ENCODE data around the gene CDHR2. TPM values are rescaled to one million over a fixed set of nuclear protein-coding genes. Genes with fewer than 3 reads are reported as not detected.

Gene CDHR2
- total RNA-seq, 4 donors from 2014 or later: under 0.01 to 0.35 (median 0.09) TPM; not detected in 1

DNA sequence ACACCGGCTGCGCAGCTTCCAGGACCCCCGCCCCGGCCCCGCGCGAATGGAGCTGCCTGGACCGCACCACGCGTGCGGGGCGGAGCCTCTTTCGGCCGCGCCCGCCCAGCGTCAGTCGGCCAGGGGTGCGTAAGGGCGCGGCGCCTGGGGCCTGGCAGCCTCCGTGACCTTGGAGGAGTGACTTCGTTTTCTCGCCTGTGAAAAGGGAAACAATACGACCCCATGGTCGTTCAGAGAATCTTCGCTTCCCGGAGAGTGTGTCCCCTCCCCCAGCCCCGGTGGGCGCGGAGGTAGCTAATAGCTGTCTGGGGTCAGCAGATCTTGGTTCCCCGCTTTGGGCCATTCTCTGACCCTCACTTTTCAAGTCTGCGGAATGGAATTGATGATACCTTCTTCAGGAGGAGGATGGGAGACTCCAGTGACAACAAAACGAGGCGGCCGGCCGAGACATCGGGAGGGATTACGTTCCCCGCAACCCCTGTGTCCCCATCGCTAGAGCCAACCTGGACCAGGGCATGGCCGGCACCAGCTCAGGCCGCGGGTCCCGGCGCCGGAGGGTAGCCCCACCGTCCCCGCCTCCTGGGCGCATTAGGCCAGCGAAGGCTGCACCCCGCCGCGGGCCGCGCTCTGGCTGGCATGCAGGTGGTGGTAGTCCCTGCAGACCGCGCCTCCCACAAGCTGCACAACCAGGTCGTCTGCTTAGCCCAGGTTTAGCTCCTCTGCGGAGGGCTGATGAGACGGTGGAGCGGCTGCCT is 5.5 kb upstream of the CDHR2 start:
- no peaks in the 10 kb centered on the region for H3K27me3 ChIP-seq
- H3K4me3 ChIP-seq: peak overlapping the region; percentile 41 to 58
- no peaks in the 10 kb centered on the region for H3K4me1 ChIP-seq
- peak in 1 of 2 donors; percentile 42 for TF ChIP-seq POLR2A (IDR thresholded peaks at IDR 0.05)
- TF ChIP-seq, protein P1, sequence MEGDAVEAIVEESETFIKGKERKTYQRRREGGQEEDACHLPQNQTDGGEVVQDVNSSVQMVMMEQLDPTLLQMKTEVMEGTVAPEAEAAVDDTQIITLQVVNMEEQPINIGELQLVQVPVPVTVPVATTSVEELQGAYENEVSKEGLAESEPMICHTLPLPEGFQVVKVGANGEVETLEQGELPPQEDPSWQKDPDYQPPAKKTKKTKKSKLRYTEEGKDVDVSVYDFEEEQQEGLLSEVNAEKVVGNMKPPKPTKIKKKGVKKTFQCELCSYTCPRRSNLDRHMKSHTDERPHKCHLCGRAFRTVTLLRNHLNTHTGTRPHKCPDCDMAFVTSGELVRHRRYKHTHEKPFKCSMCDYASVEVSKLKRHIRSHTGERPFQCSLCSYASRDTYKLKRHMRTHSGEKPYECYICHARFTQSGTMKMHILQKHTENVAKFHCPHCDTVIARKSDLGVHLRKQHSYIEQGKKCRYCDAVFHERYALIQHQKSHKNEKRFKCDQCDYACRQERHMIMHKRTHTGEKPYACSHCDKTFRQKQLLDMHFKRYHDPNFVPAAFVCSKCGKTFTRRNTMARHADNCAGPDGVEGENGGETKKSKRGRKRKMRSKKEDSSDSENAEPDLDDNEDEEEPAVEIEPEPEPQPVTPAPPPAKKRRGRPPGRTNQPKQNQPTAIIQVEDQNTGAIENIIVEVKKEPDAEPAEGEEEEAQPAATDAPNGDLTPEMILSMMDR (IDR thresholded peaks at IDR 0.05): no peak
- no peaks in the 10 kb centered on the region for H3K9me3 ChIP-seq
- peak; percentile 52 to 67 for DNase-seq
- intact Hi-C loops (cut with DNase I; ENCODE audit: low total_unique reads): no loop called here
- peak overlapping the region; percentile 75 for H3K27ac ChIP-seq
- no peaks in the 10 kb centered on the region for H3K36me3 ChIP-seq

DNA sequence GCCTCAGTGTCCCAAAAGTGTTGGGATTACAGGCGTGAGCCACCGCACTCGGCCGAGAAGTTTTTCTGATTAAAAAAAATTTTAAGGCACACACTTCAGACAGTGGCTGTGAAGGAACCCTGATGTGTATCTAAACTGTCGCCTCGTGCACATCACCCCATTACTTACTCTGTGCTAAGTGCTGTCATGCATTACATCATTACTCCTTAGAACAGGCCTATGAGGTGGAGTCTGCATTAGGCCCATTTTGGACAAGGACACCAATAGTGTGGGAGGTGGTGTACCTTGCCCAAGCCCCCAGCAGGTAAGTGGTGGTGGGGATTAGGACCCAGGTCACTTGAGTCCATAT is 3.8 kb upstream of the CDHR2 start:
- H3K9me3 ChIP-seq: no peaks in the 10 kb centered on the region
- intact Hi-C loops (cut with DNase I; ENCODE audit: low total_unique reads): no loop called here
- DNase-seq: no peak
- H3K36me3 ChIP-seq: no peaks in the 10 kb centered on the region
- no peaks in the 10 kb centered on the region for H3K27me3 ChIP-seq
- H3K4me1 ChIP-seq: no peaks in the 10 kb centered on the region
- no peak overlapping the region for H3K27ac ChIP-seq
- H3K4me3 ChIP-seq: no peak overlapping the region
- TF ChIP-seq POLR2A (IDR thresholded peaks at IDR 0.05): no peak
- TF ChIP-seq, protein P1 (IDR thresholded peaks at IDR 0.05): no peak

DNA sequence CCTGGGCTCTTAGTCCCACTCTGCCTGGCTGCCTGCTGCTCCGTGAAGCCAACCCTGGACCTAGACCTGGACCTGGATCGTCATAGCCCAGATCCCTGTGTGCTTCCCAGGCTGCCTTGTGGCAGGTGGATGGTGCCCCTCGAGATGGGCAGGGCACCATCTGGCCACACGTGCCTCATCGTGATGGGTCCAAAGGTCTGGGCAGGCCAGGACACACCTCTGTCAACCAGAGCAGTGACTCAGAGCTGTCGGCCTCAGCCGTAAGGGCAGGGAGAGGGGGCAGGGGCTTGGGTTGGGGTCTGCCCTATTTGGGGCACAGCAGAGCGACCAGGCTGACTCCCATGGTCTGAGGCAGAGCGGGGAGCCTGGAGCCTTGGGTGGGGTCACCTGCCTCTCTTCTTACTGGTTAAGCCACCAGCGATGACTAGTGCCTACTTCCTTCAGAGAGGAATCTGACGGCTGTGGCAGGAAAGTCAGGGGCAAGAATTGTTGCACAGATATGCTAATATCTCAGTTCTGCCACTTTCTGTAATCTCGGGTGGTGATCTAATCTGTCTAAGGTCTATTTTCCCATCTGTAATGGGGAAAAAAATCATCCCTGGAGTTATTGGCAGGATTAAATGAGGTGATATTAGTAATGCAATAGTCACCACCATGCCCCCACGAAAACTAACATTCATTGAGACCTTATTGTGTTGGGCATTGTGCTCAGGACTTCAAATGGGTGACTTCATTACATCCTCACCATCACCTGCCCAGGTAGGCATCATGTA is 3.2 kb upstream of the CDHR2 start:
- Histone ChIP-seq H3K4me3 (no peak overlapping the region), H3K36me3 (no peaks in the 10 kb centered on the region), H3K27me3 (no peaks in the 10 kb centered on the region), H3K4me1 (no peaks in the 10 kb centered on the region), H3K27ac (no peak overlapping the region), H3K9me3 (no peaks in the 10 kb centered on the region)
- TF ChIP-seq, protein P1 (IDR thresholded peaks at IDR 0.05): no peak
- TF ChIP-seq POLR2A (IDR thresholded peaks at IDR 0.05): no peak
- intact Hi-C loops (cut with DNase I; ENCODE audit: low total_unique reads): no loop called here
- no peak for DNase-seq

DNA sequence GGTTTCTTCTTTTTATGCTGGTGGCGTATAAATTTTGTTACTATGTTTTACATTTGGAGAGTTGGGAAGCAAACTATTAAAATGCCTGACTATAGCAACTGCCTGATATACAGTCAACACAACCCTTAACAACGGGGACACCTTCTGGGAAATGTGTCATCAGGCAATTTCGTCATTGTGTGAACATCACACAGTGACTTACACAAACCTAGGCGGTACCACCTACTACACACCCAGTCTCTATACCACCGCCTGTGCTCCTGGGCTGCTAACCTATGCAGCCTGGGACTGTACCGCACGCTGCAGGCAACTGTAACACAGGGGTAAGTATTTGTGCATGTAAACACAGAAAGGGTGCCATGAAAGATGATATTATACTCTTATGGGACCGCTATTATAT is 1.3 kb upstream of the CDHR2 start:
- Histone ChIP-seq H3K4me1 (no peaks in the 10 kb centered on the region), H3K4me3 (no peak overlapping the region), H3K36me3 (no peaks in the 10 kb centered on the region), H3K27ac (no peak overlapping the region), H3K27me3 (no peaks in the 10 kb centered on the region), H3K9me3 (no peaks in the 10 kb centered on the region)
- intact Hi-C loops (cut with DNase I; ENCODE audit: low total_unique reads): no loop called here
- DNase-seq: no peak
- TF ChIP-seq, protein P1 (IDR thresholded peaks at IDR 0.05): no peak
- TF ChIP-seq POLR2A (IDR thresholded peaks at IDR 0.05): no peak

DNA sequence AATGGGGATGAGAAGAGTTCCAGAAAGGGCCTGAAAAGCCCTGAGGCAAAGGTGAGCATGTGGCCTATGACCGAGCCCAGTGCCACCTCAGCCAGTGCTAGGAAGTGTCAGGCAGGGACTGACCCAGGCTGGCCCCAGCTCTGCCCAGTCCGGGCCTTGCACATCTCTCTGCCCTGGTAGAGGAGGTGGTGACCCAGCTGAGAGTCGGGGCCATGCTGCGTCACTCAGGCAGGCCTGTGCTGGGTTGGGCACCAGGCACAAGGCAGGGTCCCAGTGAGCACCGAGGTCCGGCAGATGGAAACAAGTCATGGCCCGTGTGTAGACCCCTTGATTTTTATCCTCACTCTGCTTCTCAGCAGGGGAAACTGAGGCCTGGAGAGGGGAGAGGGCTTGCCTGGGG is 729 bp downstream of the CDHR2 start:
- H3K4me3 ChIP-seq: no peak overlapping the region
- intact Hi-C loops (cut with DNase I; ENCODE audit: low total_unique reads): no loop called here

More for the DNA sequence above, 729 bp downstream of the CDHR2 start:
- no peak for DNase-seq
- Histone ChIP-seq H3K9me3 (no peaks in the 10 kb centered on the region), H3K36me3 (no peaks in the 10 kb centered on the region), H3K27ac (no peak overlapping the region), H3K27me3 (no peaks in the 10 kb centered on the region), H3K4me1 (no peaks in the 10 kb centered on the region)
- no peak for TF ChIP-seq POLR2A (IDR thresholded peaks at IDR 0.05)
- TF ChIP-seq, protein P1 (IDR thresholded peaks at IDR 0.05): no peak

Data from uterus (tissue), 4 donors.